Caco-2 (cell line): ENCODE measurements around the gene CACNA1G. TPM values are rescaled to one million over a fixed set of nuclear protein-coding genes. Genes with fewer than 3 reads are reported as not detected.

ENCODE experiments used
- BruUV-seq: library from RNA; stranded (reverse); fragments of 400-500 nt; replicated peaks from 2 replicates; lab custom pipeline; 2021; lab: Mats Ljungman, UMichigan
- CTCF ChIA-PET: fragments of 300-600 bp; sonication (Branson Sonifier 250); formaldehyde crosslinking; loops from one replicate; lab custom pipeline; 2022; ENCODE audit warnings: antibody characterized with exemption; lab: Charles Lee
- POLR2A ChIA-PET: fragments of 300-600 bp; sonication (Branson Sonifier 250); formaldehyde crosslinking; loops from one replicate; lab custom pipeline; 2022; ENCODE audit warnings: antibody characterized with exemption; lab: Charles Lee
- DNase-seq, 2 experiments: peaks; one replicate each; pipeline versions ENCODE4 v3.0.0 to v3.0.0-alpha.2; 2020 to 2022
- H3K27me3 ChIP-seq: replicated peaks from 2 replicates; pipeline ENCODE4 v1.6.0; 2011; ENCODE audit warnings: low read length; ENCODE audit not compliant: control insufficient read depth, insufficient read depth
- H3K36me3 ChIP-seq: 2 replicates; pipeline ENCODE4 v1.5.1; 2011; ENCODE audit warnings: low read length; ENCODE audit not compliant: control insufficient read depth, insufficient read depth
- H3K4me1 ChIP-seq: fragments of 250-450 bp; sonication (Bioruptor Pico); 2 replicates; pipeline ENCODE4 v1.5.1; 2020; ENCODE audit warnings: mild to moderate bottlenecking
- H3K4me3 ChIP-seq: 2 replicates; pipeline ENCODE4 v1.5.1; 2011; ENCODE audit warnings: low read depth, mild to moderate bottlenecking, control low read depth, low read length
- H3K9me3 ChIP-seq: fragments of 250-450 bp; sonication (Bioruptor Pico); 2 replicates; pipeline ENCODE4 v1.5.1; 2020; ENCODE audit warnings: mild to moderate bottlenecking, moderate library complexity
- H3K27ac Mint-ChIP-seq: one replicate; pipeline ENCODE4 v1.8.0; 2022; ENCODE audit warnings: mixed read lengths; ENCODE audit not compliant: unreplicated experiment
- H3K27me3 Mint-ChIP-seq: one replicate; pipeline ENCODE4 v1.8.0; 2022; ENCODE audit warnings: mixed read lengths; ENCODE audit not compliant: insufficient read depth, unreplicated experiment
- H3K36me3 Mint-ChIP-seq: one replicate; pipeline ENCODE4 v1.8.0; 2022; ENCODE audit warnings: mild to moderate bottlenecking, mixed read lengths; ENCODE audit not compliant: insufficient read depth, unreplicated experiment
- H3K4me1 Mint-ChIP-seq: one replicate; pipeline ENCODE4 v1.8.0; 2022; ENCODE audit warnings: low read depth, mixed read lengths; ENCODE audit not compliant: unreplicated experiment
- H3K4me3 Mint-ChIP-seq: one replicate; pipeline ENCODE4 v1.8.0; 2022; ENCODE audit warnings: mild to moderate bottlenecking, moderate library complexity, mixed read lengths; ENCODE audit not compliant: unreplicated experiment
- H3K9me3 Mint-ChIP-seq: one replicate; pipeline ENCODE4 v1.8.0; 2022; ENCODE audit warnings: mixed read lengths; ENCODE audit not compliant: unreplicated experiment
- CTCF ChIP-seq, 2 experiments: fragments of 200-600 bp in 1 of 2; IDR thresholded peaks; 1 replicate in 1 of 2; 2 replicates in 1 of 2; pipeline versions ENCODE4 v1.5.1 to v1.8.0; 2011 to 2022; ENCODE audit warnings: antibody characterized with exemption in 1 of 2, control low read depth in 1 of 2, inconsistent platforms in 1 of 2, low read depth in 1 of 2, low read length in 1 of 2, mild to moderate bottlenecking in 1 of 2, moderate library complexity in 1 of 2; ENCODE audit not compliant: insufficient read depth in 1 of 2, severe bottlenecking in 1 of 2, unreplicated experiment in 1 of 2
- intact Hi-C: fragments of 100-400 bp; cut with micrococcal nuclease; formaldehyde crosslinking; loops from one replicate; pipeline ENCODE4 v1.10.0; 2022; ENCODE audit not compliant: unreplicated experiment
- total RNA-seq: library from RNA; stranded (reverse); gene quantifications from 2 replicates; pipeline ENCODE4 v1.2.3, GENCODE V29; 2022

The CACNA1G gene
- total RNA-seq, 1 experiment from 2014 or later = 1.4 TPM

GRCh38 chr17:50551433-50551815 lies 9.1 kb upstream of the CACNA1G start:
- TF ChIP-seq CTCF (IDR thresholded peaks at IDR 0.05; ENCODE audit: insufficient read depth in 1 of 2, low read depth in 1 of 2, low read length in 1 of 2, severe bottlenecking in 1 of 2, unreplicated experiment in 1 of 2) = no peak
- H3K4me3 ChIP-seq = no peak overlapping the region
- POLR2A ChIA-PET = interaction anchor here (0.5 to 2.3 kb wide), 10 partner anchors 9 to 234 kb away, joined by 3 to 14 read pairs (median 6); partner anchors contain the start of genes CACNA1G and LUC7L3
- no peaks in the 10 kb centered on the region for H3K9me3 ChIP-seq
- intact Hi-C loops = loop anchor here (1.0 kb wide), 1 partner anchor 75 kb away; no protein-coding TSS in a partner anchor
- Mint-ChIP-seq H3K9me3 (no peaks in the 10 kb centered on the region), H3K4me3 (no peak overlapping the region), H3K4me1 (peaks cover 6% of the 10 kb centered on the region), H3K27me3 (no peaks in the 10 kb centered on the region), H3K36me3 (peaks cover 10% of the 10 kb centered on the region), H3K27ac (no peak overlapping the region)
- CTCF ChIA-PET = interaction anchor here (0.5 to 5.6 kb wide), 50 partner anchors 9 to 393 kb away, joined by 3 to 272 read pairs (median 4); partner anchors contain the start of genes CACNA1G, EPN3, LUC7L3 and RSAD1
- H3K27me3 ChIP-seq = no peaks in the 10 kb centered on the region
- BruUV-seq = no TSS peak
- H3K36me3 ChIP-seq = peaks cover 8% of the 10 kb centered on the region
- DNase-seq = no peak
- peaks cover 14% of the 10 kb centered on the region for H3K4me1 ChIP-seq

GRCh38 chr17:50551884-50552283 lies 8.6 kb upstream of the CACNA1G start:
- H3K4me1 ChIP-seq = peaks cover 10% of the 10 kb centered on the region
- no peak for DNase-seq
- H3K27me3 Mint-ChIP-seq = no peaks in the 10 kb centered on the region
- TF ChIP-seq CTCF (IDR thresholded peaks at IDR 0.05; ENCODE audit: insufficient read depth in 1 of 2, low read depth in 1 of 2, low read length in 1 of 2, severe bottlenecking in 1 of 2, unreplicated experiment in 1 of 2) = no peak
- POLR2A ChIA-PET = interaction anchor here (0.7 kb wide), 1 partner anchor 9 kb away, joined by 3 read pairs; the partner anchor contains the start of gene CACNA1G
- H3K36me3 ChIP-seq = peaks cover 8% of the 10 kb centered on the region
- H3K27ac Mint-ChIP-seq = no peak overlapping the region
- CTCF ChIA-PET = interaction anchor here (1.2 to 5.6 kb wide), 8 partner anchors 8 to 146 kb away, joined by 3 to 118 read pairs (median 4); partner anchors contain the start of gene CACNA1G
- H3K4me3 ChIP-seq = no peak overlapping the region
- H3K36me3 Mint-ChIP-seq = peaks cover 13% of the 10 kb centered on the region
- H3K4me3 Mint-ChIP-seq = no peak overlapping the region
- intact Hi-C loops = loop anchor here (1.0 kb wide), 1 partner anchor 74 kb away; no protein-coding TSS in a partner anchor
- no peaks in the 10 kb centered on the region for H3K9me3 ChIP-seq
- BruUV-seq = no TSS peak
- H3K4me1 Mint-ChIP-seq = peaks cover 1% of the 10 kb centered on the region
- H3K9me3 Mint-ChIP-seq = no peaks in the 10 kb centered on the region
- no peaks in the 10 kb centered on the region for H3K27me3 ChIP-seq

- H3K4me1 ChIP-seq = peaks cover under 1% of the 10 kb centered on the region; the same call in 1 of the 2 replicates
- H3K36me3 ChIP-seq = peaks cover 8% of the 10 kb centered on the region
- no peaks in the 10 kb centered on the region for H3K4me1 Mint-ChIP-seq
- BruUV-seq = no TSS peak
- H3K27ac Mint-ChIP-seq = no peak overlapping the region
- no peak for DNase-seq
- H3K4me3 ChIP-seq = no peak overlapping the region
- TF ChIP-seq CTCF (IDR thresholded peaks at IDR 0.05; ENCODE audit: insufficient read depth in 1 of 2, low read depth in 1 of 2, low read length in 1 of 2, severe bottlenecking in 1 of 2, unreplicated experiment in 1 of 2) = no peak
- no peaks in the 10 kb centered on the region for H3K9me3 ChIP-seq
- intact Hi-C loops = no loop called here
- H3K27me3 Mint-ChIP-seq = no peaks in the 10 kb centered on the region
- POLR2A ChIA-PET = interaction anchor here (0.6 to 1.1 kb wide), 2 partner anchors 11 to 66 kb away, joined by 3 read pairs; no protein-coding TSS in a partner anchor
- peaks cover 24% of the 10 kb centered on the region for H3K36me3 Mint-ChIP-seq
- CTCF ChIA-PET = no interaction called here
- no peaks in the 10 kb centered on the region for H3K9me3 Mint-ChIP-seq
- H3K4me3 Mint-ChIP-seq = no peak overlapping the region
- H3K27me3 ChIP-seq = no peaks in the 10 kb centered on the region
These were observed 6.3 kb upstream of the CACNA1G start for GRCh38 chr17:50554201-50554600.
